Left ventricle myocardium inferior (tissue), 1 donor: ENCODE results near the gene ENAH. TPM values are rescaled to one million over a fixed set of nuclear protein-coding genes. Genes with fewer than 3 reads are reported as not detected.
A peak's percentile ranks its signal among the peaks of the same experiment; 100 is the strongest.

Experiments
- DNase-seq: peaks from one replicate; pipeline ENCODE4 v3.0.0-alpha.2; 2020
- H3K27ac ChIP-seq: fragments of 200-600 bp; replicated peaks from 2 replicates; pipeline ENCODE4 v1.8.0; 2021
- H3K27me3 ChIP-seq: fragments of 200-600 bp; 2 replicates; pipeline ENCODE4 v1.8.0; 2021; ENCODE audit warnings: low read depth
- H3K36me3 ChIP-seq: fragments of 200-600 bp; 2 replicates; pipeline ENCODE4 v1.8.0; 2021
- H3K4me1 ChIP-seq: fragments of 200-600 bp; 2 replicates; pipeline ENCODE4 v1.8.0; 2021
- H3K4me3 ChIP-seq: fragments of 200-600 bp; 2 replicates; pipeline ENCODE4 v1.8.0; 2021; ENCODE audit warnings: mild to moderate bottlenecking, moderate library complexity
- H3K9me3 ChIP-seq: fragments of 200-600 bp; replicated peaks from 2 replicates; pipeline ENCODE4 v1.8.0; 2021
- CTCF ChIP-seq: fragments of 200-600 bp; IDR thresholded peaks from 2 replicates; pipeline ENCODE4 v1.8.0; 2021; ENCODE audit warnings: antibody characterized with exemption, mild to moderate bottlenecking, borderline replicate concordance
- intact Hi-C: fragments of 100-400 bp; cut with micrococcal nuclease; formaldehyde crosslinking; loops from one replicate; pipeline ENCODE4 v1.11.0; 2022
- total RNA-seq: library from RNA; stranded (reverse); fragmentation: NEBNext Ultra II Directional; extraction: Animal tissue kit (Norgen Biotek cat#: 25700); gene quantifications from one replicate; pipeline ENCODE4 v1.2.1, GENCODE V29; 2021
- donor health status: DM: no; HTN: yes; CAD: no; lungs with severe emphysema.

The ENAH gene
- total RNA-seq, 1 donor from 2014 or later, result 78.6 TPM

- H3K27me3 ChIP-seq, result no peaks in the 10 kb centered on the region
- H3K4me1 ChIP-seq, result peaks cover 65% of the 10 kb centered on the region
- H3K27ac ChIP-seq, result peak overlapping the region; percentile 50
- H3K36me3 ChIP-seq, result no peaks in the 10 kb centered on the region
- DNase-seq, result no peak
- H3K4me3 ChIP-seq, result no peak overlapping the region
- intact Hi-C loops, result no loop called here
- TF ChIP-seq CTCF, result no peak
- H3K9me3 ChIP-seq, result no peaks in the 10 kb centered on the region
These were observed 74.5 kb downstream of the ENAH start for GRCh38 chr1:225578251-225578977.

- DNase-seq, result no peak
- Histone ChIP-seq H3K9me3 (no peaks in the 10 kb centered on the region), H3K4me3 (no peak overlapping the region), H3K36me3 (no peaks in the 10 kb centered on the region), H3K27ac (peak overlapping the region; percentile 50), H3K4me1 (peaks cover 65% of the 10 kb centered on the region), H3K27me3 (no peaks in the 10 kb centered on the region)
- intact Hi-C loops, result no loop called here
- no peak for TF ChIP-seq CTCF
These were observed 75.7 kb downstream of the ENAH start for GRCh38 chr1:225577241-225577640.

- intact Hi-C loops, result no loop called here
- Histone ChIP-seq H3K36me3 (no peaks in the 10 kb centered on the region), H3K9me3 (no peaks in the 10 kb centered on the region), H3K27ac (no peak overlapping the region), H3K4me1 (peaks cover 46% of the 10 kb centered on the region), H3K4me3 (no peak overlapping the region), H3K27me3 (no peaks in the 10 kb centered on the region)
- TF ChIP-seq CTCF, result no peak
- no peak for DNase-seq
These were observed 79.7 kb downstream of the ENAH start for GRCh38 chr1:225573216-225573615.

- Histone ChIP-seq H3K9me3 (no peaks in the 10 kb centered on the region), H3K4me1 (peaks cover 46% of the 10 kb centered on the region), H3K36me3 (no peaks in the 10 kb centered on the region), H3K4me3 (no peak overlapping the region), H3K27ac (no peak overlapping the region), H3K27me3 (no peaks in the 10 kb centered on the region)
- peak; percentile 38 for TF ChIP-seq CTCF
- no peak for DNase-seq
- intact Hi-C loops, result no loop called here
These were observed 80.5 kb downstream of the ENAH start for GRCh38 chr1:225572422-225572821.

GRCh38 chr1:225567789-225568188 is 85.1 kb downstream of the ENAH start:
- Histone ChIP-seq H3K4me1 (peaks cover 44% of the 10 kb centered on the region), H3K36me3 (peaks cover 4% of the 10 kb centered on the region), H3K27ac (no peak overlapping the region), H3K9me3 (no peaks in the 10 kb centered on the region), H3K4me3 (no peak overlapping the region), H3K27me3 (no peaks in the 10 kb centered on the region)
- DNase-seq, result no peak
- intact Hi-C loops, result no loop called here
- peak; percentile 17 for TF ChIP-seq CTCF
